NT2/D1 (cell line): ENCODE results near the gene C1orf174.

Experiments used
- DNase-seq: peaks from one replicate; pipeline ENCODE4 v3.0.0-alpha.2; 2011; ENCODE audit warnings: low read depth, low spot score
- H3K27me3 ChIP-seq: 2 replicates; pipeline ENCODE4 v1.6.0; 2011; ENCODE audit warnings: mild to moderate bottlenecking; ENCODE audit not compliant: insufficient read length, insufficient read depth
- H3K36me3 ChIP-seq: 2 replicates; pipeline ENCODE4 v1.6.1; 2011; ENCODE audit warnings: mild to moderate bottlenecking, low read length, mixed read lengths; ENCODE audit not compliant: insufficient read depth, insufficient read length
- H3K4me1 ChIP-seq: 2 replicates; pipeline ENCODE4 v1.5.1; 2011; ENCODE audit not compliant: insufficient read depth, insufficient read length
- H3K4me3 ChIP-seq: 2 replicates; pipeline ENCODE4 v1.5.1; 2011; ENCODE audit warnings: low read depth; ENCODE audit not compliant: insufficient read length
- H3K9ac ChIP-seq: 2 replicates; pipeline ENCODE4 v1.6.0; 2011; ENCODE audit warnings: low read depth; ENCODE audit not compliant: insufficient read length
- H3K9me3 ChIP-seq: 2 replicates; pipeline ENCODE4 v1.5.1; 2011; ENCODE audit warnings: mild to moderate bottlenecking, low read length; ENCODE audit not compliant: insufficient read depth
- SUZ12 ChIP-seq: IDR thresholded peaks from 2 replicates; pipeline ENCODE4 v1.6.1; 2011; ENCODE audit not compliant: insufficient read length, insufficient read depth; ENCODE audit errors: extremely low read depth
- YY1 ChIP-seq: IDR thresholded peaks from 2 replicates; pipeline ENCODE4 v1.6.1; 2011; ENCODE audit not compliant: insufficient read length, insufficient read depth
- ZNF274 ChIP-seq: IDR thresholded peaks from 2 replicates; pipeline ENCODE4 v1.6.1; 2011; ENCODE audit warnings: mild to moderate bottlenecking, low read depth, low read length

The C1orf174 gene

GRCh38 chr1:3850857-3851256 is 49.2 kb downstream of the C1orf174 start:
- H3K36me3 ChIP-seq: peaks cover 29% of the 10 kb centered on the region
- H3K9ac ChIP-seq: no peak overlapping the region
- H3K9me3 ChIP-seq: no peaks in the 10 kb centered on the region
- H3K27me3 ChIP-seq: no peaks in the 10 kb centered on the region
- TF ChIP-seq SUZ12 (no peak), ZNF274 (no peak), YY1 (no peak)
- no peaks in the 10 kb centered on the region for H3K4me1 ChIP-seq
- no peak overlapping the region for H3K4me3 ChIP-seq
- no peak for DNase-seq

GRCh38 chr1:3847081-3847480 is 53.0 kb downstream of the C1orf174 start:
- no peak overlapping the region for H3K9ac ChIP-seq
- DNase-seq: no peak
- H3K27me3 ChIP-seq: no peaks in the 10 kb centered on the region
- no peak overlapping the region for H3K4me3 ChIP-seq
- TF ChIP-seq ZNF274 (no peak), SUZ12 (no peak), YY1 (no peak)
- H3K4me1 ChIP-seq: no peaks in the 10 kb centered on the region
- no peaks in the 10 kb centered on the region for H3K9me3 ChIP-seq
- peaks cover 48% of the 10 kb centered on the region for H3K36me3 ChIP-seq

GRCh38 chr1:3846541-3846940 is 53.5 kb downstream of the C1orf174 start:
- Histone ChIP-seq H3K36me3 (peaks cover 49% of the 10 kb centered on the region), H3K9ac (no peak overlapping the region)
- TF ChIP-seq YY1 (no peak), SUZ12 (no peak), ZNF274 (no peak)

GRCh38 chr1:3842912-3843311 is 57.2 kb downstream of the C1orf174 start:
- H3K4me3 ChIP-seq: no peak overlapping the region
- TF ChIP-seq ZNF274: no peak
- TF ChIP-seq SUZ12: no peak
- TF ChIP-seq YY1: no peak
- no peak for DNase-seq
- no peak overlapping the region for H3K9ac ChIP-seq
- peaks cover 2% of the 10 kb centered on the region; the same call in 1 of the 2 replicates for H3K9me3 ChIP-seq
- peaks cover 58% of the 10 kb centered on the region for H3K36me3 ChIP-seq
- H3K27me3 ChIP-seq: no peaks in the 10 kb centered on the region
- H3K4me1 ChIP-seq: no peaks in the 10 kb centered on the region

More at GRCh38 chr1:3846541-3846940, 53.5 kb downstream of the C1orf174 start:
- Histone ChIP-seq H3K9me3 (no peaks in the 10 kb centered on the region), H3K4me1 (no peaks in the 10 kb centered on the region), H3K4me3 (no peak overlapping the region), H3K27me3 (no peaks in the 10 kb centered on the region)
- no peak for DNase-seq

- no peaks in the 10 kb centered on the region for H3K27me3 ChIP-seq
- TF ChIP-seq SUZ12: no peak
- TF ChIP-seq YY1: no peak
- TF ChIP-seq ZNF274: no peak
Observed at GRCh38 chr1:3841491-3841890, 58.6 kb downstream of the C1orf174 start.

More at GRCh38 chr1:3841491-3841890, 58.6 kb downstream of the C1orf174 start:
- no peaks in the 10 kb centered on the region for H3K4me1 ChIP-seq
- no peak for DNase-seq
- H3K9me3 ChIP-seq: peaks cover 14% of the 10 kb centered on the region
- H3K4me3 ChIP-seq: no peak overlapping the region
- no peak overlapping the region for H3K9ac ChIP-seq
- peaks cover 60% of the 10 kb centered on the region for H3K36me3 ChIP-seq
